ENCODE results near the gene MAP2K5.

MAP2K5 gene

DNA sequence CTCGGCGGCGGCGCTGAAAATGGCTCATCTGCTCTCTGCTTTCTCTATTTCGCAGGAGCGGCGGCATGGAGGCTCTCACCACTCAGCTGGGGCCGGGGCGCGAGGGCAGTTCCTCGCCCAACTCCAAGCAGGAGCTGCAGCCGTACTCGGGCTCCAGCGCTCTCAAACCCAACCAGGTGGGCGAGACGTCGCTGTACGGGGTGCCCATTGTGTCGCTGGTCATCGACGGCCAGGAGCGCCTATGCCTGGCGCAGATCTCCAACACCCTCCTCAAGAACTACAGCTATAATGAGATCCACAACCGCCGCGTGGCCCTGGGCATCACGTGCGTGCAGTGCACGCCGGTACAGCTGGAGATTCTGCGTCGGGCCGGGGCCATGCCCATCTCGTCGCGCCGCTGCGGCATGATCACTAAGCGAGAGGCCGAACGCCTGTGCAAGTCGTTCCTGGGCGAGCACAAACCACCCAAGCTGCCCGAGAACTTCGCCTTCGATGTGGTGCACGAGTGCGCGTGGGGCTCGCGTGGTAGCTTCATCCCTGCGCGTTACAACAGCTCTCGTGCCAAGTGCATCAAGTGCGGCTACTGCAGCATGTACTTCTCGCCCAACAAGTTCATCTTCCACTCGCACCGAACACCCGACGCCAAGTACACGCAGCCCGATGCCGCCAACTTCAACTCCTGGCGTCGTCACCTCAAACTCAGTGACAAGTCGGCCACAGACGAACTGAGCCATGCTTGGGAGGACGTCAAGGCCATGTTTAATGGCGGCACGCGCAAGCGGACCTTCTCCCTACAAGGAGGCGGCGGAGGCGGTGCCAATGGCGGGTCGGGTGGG, 283.6 kb downstream of the MAP2K5 start:
- no peak overlapping the region for H3K4me2 ChIP-seq (ENCODE audit: low read depth, low read length, poor library complexity, severe bottlenecking)
- H2AFZ ChIP-seq (ENCODE audit: low read length): no peak overlapping the region
- no peak overlapping the region for H3K9ac ChIP-seq (ENCODE audit: low read depth, low read length, poor library complexity, severe bottlenecking)
- H3K9me2 ChIP-seq (replicated peaks; ENCODE audit: low read depth, low read length): no peaks in the 10 kb centered on the region
- no peaks in the 10 kb centered on the region for H3K36me3 ChIP-seq (ENCODE audit: insufficient read depth, low read length)
- no peak overlapping the region for H3K4me3 ChIP-seq (ENCODE audit: low read length, poor library complexity, severe bottlenecking)
- TF ChIP-seq, protein P1, sequence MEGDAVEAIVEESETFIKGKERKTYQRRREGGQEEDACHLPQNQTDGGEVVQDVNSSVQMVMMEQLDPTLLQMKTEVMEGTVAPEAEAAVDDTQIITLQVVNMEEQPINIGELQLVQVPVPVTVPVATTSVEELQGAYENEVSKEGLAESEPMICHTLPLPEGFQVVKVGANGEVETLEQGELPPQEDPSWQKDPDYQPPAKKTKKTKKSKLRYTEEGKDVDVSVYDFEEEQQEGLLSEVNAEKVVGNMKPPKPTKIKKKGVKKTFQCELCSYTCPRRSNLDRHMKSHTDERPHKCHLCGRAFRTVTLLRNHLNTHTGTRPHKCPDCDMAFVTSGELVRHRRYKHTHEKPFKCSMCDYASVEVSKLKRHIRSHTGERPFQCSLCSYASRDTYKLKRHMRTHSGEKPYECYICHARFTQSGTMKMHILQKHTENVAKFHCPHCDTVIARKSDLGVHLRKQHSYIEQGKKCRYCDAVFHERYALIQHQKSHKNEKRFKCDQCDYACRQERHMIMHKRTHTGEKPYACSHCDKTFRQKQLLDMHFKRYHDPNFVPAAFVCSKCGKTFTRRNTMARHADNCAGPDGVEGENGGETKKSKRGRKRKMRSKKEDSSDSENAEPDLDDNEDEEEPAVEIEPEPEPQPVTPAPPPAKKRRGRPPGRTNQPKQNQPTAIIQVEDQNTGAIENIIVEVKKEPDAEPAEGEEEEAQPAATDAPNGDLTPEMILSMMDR (conservative IDR thresholded peaks at IDR 0.05; ENCODE audit: low read length): no peak
- TF ChIP-seq EZH2phosphoT487 (IDR thresholded peaks at IDR 0.05; ENCODE audit: borderline replicate concordance): no peak
- H3K27me3 ChIP-seq (ENCODE audit: insufficient read depth, low read length, poor library complexity, severe bottlenecking): no peaks in the 10 kb centered on the region
- no peaks in the 10 kb centered on the region for H3F3A ChIP-seq (ENCODE audit: low read depth)
- H3K9me3 ChIP-seq (ENCODE audit: insufficient read depth, low read depth, low read length): no peaks in the 10 kb centered on the region
- no peaks in the 10 kb centered on the region for H4K20me1 ChIP-seq (ENCODE audit: insufficient read depth, low read length, poor library complexity, severe bottlenecking)
- H3K79me2 ChIP-seq (ENCODE audit: insufficient read depth, low read length): no peaks in the 10 kb centered on the region
- H3K4me1 ChIP-seq (ENCODE audit: insufficient read depth, low read length, poor library complexity, severe bottlenecking): peaks cover 21% of the 10 kb centered on the region

DNA sequence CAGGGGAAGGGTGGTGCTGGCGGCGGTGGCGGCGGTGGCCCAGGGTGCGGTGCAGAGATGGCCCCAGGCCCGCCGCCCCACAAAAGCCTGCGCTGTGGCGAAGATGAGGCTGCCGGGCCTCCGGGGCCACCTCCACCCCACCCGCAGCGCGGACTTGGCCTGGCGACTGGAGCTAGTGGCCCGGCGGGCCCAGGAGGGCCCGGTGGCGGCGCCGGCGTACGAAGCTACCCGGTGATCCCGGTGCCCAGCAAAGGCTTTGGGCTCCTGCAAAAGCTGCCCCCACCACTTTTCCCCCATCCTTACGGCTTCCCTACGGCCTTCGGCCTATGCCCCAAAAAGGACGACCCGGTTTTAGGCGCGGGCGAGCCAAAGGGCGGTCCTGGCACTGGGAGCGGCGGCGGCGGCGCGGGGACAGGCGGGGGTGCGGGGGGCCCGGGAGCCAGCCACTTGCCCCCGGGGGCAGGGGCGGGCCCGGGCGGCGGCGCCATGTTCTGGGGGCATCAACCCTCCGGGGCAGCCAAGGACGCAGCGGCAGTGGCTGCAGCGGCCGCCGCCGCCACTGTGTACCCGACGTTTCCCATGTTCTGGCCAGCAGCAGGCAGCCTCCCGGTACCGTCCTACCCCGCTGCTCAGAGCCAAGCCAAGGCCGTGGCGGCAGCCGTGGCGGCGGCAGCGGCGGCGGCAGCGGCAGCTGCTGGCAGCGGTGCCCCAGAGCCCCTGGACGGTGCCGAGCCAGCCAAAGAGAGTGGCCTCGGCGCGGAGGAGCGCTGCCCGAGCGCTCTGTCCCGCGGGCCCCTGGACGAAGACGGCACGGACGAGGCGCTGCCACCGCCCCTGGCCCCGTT, 284.4 kb downstream of the MAP2K5 start:
- no peak overlapping the region for H3K4me3 ChIP-seq (ENCODE audit: low read length, poor library complexity, severe bottlenecking)
- no peaks in the 10 kb centered on the region for H3K27me3 ChIP-seq (ENCODE audit: insufficient read depth, low read length, poor library complexity, severe bottlenecking)

DNA sequence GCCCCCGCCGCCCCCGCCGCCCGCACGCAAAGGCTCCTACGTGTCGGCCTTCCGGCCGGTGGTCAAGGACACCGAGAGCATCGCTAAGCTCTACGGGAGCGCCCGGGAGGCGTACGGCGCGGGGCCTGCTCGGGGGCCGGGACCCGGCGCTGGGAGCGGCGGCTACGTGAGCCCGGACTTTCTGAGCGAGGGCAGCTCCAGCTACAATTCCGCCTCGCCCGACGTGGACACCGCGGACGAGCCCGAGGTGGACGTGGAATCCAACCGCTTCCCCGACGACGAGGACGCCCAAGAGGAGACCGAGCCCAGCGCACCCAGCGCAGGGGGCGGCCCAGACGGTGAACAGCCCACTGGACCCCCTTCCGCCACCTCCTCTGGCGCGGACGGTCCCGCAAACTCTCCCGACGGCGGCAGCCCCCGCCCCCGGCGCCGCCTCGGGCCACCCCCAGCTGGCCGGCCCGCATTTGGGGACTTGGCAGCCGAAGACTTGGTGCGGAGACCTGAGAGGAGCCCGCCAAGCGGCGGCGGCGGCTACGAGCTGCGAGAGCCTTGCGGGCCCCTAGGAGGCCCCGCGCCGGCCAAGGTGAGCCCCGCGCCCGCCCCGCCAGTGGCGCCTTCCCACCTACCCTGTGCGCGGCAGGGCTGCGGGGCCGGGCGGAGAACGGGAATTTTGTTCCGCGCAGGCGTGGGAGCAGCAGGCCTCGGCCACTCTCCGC, 285.2 kb downstream of the MAP2K5 start:
- Histone ChIP-seq H3K4me3 (ENCODE audit: low read length, poor library complexity, severe bottlenecking) (no peak overlapping the region), H3F3A (ENCODE audit: low read depth) (no peaks in the 10 kb centered on the region), H3K9ac (ENCODE audit: low read depth, low read length, poor library complexity, severe bottlenecking) (no peak overlapping the region), H3K4me1 (ENCODE audit: insufficient read depth, low read length, poor library complexity, severe bottlenecking) (peaks cover 32% of the 10 kb centered on the region), H2AFZ (ENCODE audit: low read length) (no peak overlapping the region), H3K36me3 (ENCODE audit: insufficient read depth, low read length) (no peaks in the 10 kb centered on the region), H3K4me2 (ENCODE audit: low read depth, low read length, poor library complexity, severe bottlenecking) (no peak overlapping the region), H4K20me1 (ENCODE audit: insufficient read depth, low read length, poor library complexity, severe bottlenecking) (no peaks in the 10 kb centered on the region), H3K27me3 (ENCODE audit: insufficient read depth, low read length, poor library complexity, severe bottlenecking) (no peaks in the 10 kb centered on the region), H3K79me2 (ENCODE audit: insufficient read depth, low read length) (no peaks in the 10 kb centered on the region), H3K9me3 (ENCODE audit: insufficient read depth, low read depth, low read length) (no peaks in the 10 kb centered on the region), H3K9me2 (replicated peaks; ENCODE audit: low read depth, low read length) (no peaks in the 10 kb centered on the region)
- no peak for TF ChIP-seq EZH2phosphoT487 (IDR thresholded peaks at IDR 0.05; ENCODE audit: borderline replicate concordance)
- TF ChIP-seq, protein P1 (conservative IDR thresholded peaks at IDR 0.05; ENCODE audit: low read length): no peak

More for the DNA sequence above, 284.4 kb downstream of the MAP2K5 start:
- no peak overlapping the region for H2AFZ ChIP-seq (ENCODE audit: low read length)
- H3K9me3 ChIP-seq (ENCODE audit: insufficient read depth, low read depth, low read length): no peaks in the 10 kb centered on the region
- no peaks in the 10 kb centered on the region for H3K9me2 ChIP-seq (replicated peaks; ENCODE audit: low read depth, low read length)
- H3K36me3 ChIP-seq (ENCODE audit: insufficient read depth, low read length): no peaks in the 10 kb centered on the region
- no peaks in the 10 kb centered on the region for H3K79me2 ChIP-seq (ENCODE audit: insufficient read depth, low read length)
- no peak overlapping the region for H3K4me2 ChIP-seq (ENCODE audit: low read depth, low read length, poor library complexity, severe bottlenecking)
- H3K4me1 ChIP-seq (ENCODE audit: insufficient read depth, low read length, poor library complexity, severe bottlenecking): peaks cover 28% of the 10 kb centered on the region
- H3F3A ChIP-seq (ENCODE audit: low read depth): no peaks in the 10 kb centered on the region
- no peaks in the 10 kb centered on the region for H4K20me1 ChIP-seq (ENCODE audit: insufficient read depth, low read length, poor library complexity, severe bottlenecking)
- TF ChIP-seq, protein P1 (conservative IDR thresholded peaks at IDR 0.05; ENCODE audit: low read length): no peak
- no peak for TF ChIP-seq EZH2phosphoT487 (IDR thresholded peaks at IDR 0.05; ENCODE audit: borderline replicate concordance)
- H3K9ac ChIP-seq (ENCODE audit: low read depth, low read length, poor library complexity, severe bottlenecking): no peak overlapping the region
